HG03045 (cell line): ENCODE measurements around the gene TMEM174.
"Not testable (repeated sequence)": the region's sequence is repeated elsewhere in the genome, so short reads cannot be mapped to it uniquely, and the experiment has no call there.

Experiments used
- ATAC-seq: cut with Tn5 transposase; IDR thresholded peaks from one replicate; pipeline ENCODE4 v1.9.1; 2021; ENCODE audit warnings: mild to moderate bottlenecking, moderate library complexity; ENCODE audit not compliant: unreplicated experiment

The TMEM174 gene

DNA sequence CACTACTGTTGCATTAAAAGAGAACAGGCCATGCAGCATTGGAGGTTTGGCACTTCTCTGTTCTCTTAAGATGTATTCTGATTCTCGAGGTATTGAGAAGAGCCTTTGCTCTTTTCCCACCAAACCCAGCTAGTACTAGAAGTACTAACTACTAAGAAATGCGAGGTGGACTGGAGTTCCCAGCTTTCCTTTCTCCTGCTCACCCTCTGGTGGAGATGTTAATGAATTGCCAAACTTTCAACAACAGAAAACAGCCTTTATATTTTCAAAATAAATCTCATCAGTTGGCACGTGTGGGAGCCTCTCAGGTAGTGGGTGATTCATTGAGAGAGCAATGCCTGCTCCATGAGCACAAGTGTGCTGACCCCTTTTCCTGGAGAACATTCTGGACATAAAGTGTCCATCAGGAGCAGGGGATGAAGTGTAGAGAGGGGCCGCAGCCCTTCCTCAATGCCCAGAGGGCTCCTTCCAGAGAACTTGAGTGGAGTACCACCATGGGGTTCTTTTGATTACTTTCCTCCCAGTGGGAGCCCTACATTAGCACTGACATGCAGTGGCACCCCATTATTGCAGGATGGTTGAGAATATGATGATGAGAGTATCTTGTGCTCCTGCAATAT, 45.7 kb downstream of the TMEM174 start:
- no peak for ATAC-seq

DNA sequence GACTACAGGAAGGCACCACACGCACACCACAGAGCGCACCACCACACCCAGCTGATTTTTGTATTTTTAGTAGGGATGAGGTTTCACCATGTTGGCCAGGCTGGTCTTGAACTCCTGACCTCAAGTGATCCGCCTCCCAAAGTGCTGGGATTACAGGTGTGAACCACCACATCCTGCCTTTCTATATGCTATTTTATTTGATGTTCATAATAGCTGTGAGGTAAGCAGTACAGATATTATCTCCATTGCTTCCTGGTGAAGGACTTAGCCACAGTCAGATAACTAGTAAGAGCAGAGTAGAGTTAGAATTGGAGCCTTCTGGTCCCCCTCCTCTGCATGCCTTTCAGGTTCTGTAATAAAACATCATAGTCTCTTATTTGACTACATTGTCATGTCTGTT, 46.3 kb downstream of the TMEM174 start:
- not testable (repeated sequence) for ATAC-seq

GRCh38 chr5:73221161-73221560, 48.2 kb downstream of the TMEM174 start:
- no peak for ATAC-seq

DNA sequence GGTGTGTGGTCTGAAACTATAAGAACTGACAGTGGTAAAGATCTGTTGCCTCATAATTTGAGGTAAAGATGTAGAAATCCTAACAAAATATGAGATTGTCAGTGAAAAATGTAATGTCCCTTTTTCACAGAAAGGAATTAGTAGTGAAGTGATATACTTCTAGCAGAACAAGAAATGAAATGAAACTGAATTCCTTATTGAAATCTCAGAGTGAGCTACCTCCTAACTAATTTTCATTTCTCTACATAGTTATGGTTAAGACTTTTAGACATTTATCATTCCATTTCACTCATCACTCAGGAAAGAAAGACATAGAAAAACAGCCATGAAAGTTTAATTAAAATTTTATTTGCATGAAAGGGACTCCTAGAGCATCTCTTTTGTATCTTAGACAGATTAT, 48.7 kb downstream of the TMEM174 start:
- ATAC-seq, result no peak

GRCh38 chr5:73222173-73222572, 49.2 kb downstream of the TMEM174 start:
- no peak for ATAC-seq
